Cardiac fibroblast (primary cell): ENCODE results near the gene ADAM12.

Source experiments
- DNase-seq, 2 donors: peaks; one replicate each; pipeline versions ENCODE4 v3.0.0 to v3.0.0-alpha.2; 2010; ENCODE audit warnings: low read depth in 2 of 2
- H3K4me3 ChIP-seq, 2 donors: replicated peaks in 1 of 2; 1 replicate in 1 of 2; 2 replicates in 1 of 2; pipeline ENCODE4 v1.5.1; 2011; ENCODE audit warnings: low read depth in 2 of 2, low read length in 2 of 2, mild to moderate bottlenecking in 2 of 2, moderate library complexity in 1 of 2
- CTCF ChIP-seq: IDR thresholded peaks from one replicate; pipeline ENCODE4 v1.5.1; 2011; ENCODE audit warnings: low read depth, mild to moderate bottlenecking, low read length, inconsistent platforms

ADAM12 gene

DNA sequence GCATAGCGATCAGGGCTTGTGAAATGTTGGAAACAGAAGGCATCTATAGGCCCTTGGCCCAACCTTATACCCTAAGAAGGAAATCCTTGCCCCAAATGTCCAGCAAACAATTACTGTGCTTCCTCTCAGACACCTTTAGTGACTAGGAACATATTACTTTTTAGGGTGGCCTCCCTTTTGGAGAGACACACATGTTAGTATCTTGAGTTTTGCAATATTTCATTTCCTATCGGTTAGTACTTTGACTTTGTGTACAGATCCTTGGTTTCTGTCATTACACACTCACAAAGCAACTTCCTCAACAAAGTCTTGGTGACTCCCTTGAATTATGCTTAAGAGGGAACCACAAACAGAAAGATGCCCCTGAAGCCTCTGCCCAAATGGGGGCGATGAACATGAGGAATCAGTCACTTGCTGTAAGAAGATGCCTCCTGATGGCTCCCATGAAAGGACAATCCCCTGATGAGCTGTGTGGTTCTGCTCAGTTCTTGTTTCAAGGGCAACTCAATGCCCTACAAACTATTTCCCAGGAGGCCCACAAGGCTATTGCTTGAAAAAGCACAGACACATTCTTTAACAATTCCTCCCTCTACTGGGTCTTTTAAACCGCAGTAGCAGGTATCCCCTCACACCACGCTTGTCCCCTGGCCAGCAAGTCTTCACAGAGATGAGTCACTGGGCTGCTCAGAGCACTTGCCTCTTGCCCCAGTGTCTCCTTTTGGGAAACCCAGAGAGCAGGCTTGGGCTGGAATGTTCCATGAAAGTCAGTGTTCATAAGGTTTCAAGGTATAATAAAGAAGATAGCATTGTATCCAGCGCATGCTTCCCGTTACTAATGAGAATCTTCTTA lies 295.7 kb downstream of the ADAM12 start:
- DNase-seq = peak; percentile 13 to 35
- no peak overlapping the region for H3K4me3 ChIP-seq
- TF ChIP-seq CTCF = no peak

DNA sequence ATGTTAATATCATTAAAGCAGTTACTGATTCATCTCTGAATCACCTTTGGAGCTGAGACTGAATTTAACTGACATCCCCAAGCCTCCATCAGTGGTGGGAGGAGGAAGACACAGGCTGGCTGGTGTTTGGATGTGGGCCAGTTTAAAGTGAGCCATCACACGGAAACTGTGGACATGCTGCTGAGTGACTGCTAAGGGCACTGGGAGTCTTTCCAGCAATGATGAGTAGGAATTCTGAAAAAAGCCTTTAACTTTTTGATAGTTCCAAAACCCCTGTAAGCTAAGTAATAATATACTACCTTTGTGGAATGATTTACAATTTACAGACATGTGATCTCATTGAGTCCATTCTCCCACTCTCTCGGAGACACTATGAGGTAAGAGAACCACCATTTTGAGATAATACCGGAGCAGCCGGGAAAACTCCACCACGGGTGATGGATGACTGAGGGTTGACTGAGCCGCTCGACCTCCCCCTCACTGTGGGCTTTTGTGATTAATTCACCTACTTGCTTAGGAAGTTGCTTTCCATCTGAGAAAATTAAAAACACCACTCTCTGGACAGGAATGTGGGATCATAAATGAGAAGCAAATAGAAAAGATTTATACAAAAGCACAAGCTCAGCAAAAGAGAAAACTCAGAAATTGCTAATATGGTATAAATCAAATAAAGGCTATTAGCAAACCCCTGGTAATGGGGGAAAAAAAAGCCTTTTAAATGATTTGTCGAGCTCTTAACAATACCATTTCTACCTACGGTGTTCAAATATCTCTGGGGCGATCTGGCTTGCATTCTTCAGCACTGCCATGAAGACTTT lies 297.2 kb downstream of the ADAM12 start:
- no peak for TF ChIP-seq CTCF
- H3K4me3 ChIP-seq = no peak overlapping the region
- peak; percentile 58 to 94 for DNase-seq

DNA sequence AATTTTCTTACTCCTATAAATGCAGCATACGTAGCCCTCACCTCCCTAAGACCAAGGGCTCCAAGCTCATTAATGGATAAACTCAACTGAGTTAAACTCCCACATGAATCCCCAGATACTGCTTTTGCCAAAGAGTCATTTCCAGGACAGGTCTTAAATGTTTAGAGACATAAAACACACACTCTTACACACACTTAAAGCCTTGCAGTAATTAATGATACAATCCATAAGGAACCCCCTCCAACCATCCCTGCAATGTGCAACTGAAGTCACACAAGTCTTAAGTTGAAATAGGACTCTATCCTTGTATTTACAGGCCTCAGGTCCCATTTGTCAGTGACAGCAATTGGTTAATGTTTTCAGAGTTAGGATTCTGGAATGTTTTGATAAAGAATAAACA lies 297.8 kb downstream of the ADAM12 start:
- no peak overlapping the region for H3K4me3 ChIP-seq
- no peak for DNase-seq
- TF ChIP-seq CTCF = no peak

DNA sequence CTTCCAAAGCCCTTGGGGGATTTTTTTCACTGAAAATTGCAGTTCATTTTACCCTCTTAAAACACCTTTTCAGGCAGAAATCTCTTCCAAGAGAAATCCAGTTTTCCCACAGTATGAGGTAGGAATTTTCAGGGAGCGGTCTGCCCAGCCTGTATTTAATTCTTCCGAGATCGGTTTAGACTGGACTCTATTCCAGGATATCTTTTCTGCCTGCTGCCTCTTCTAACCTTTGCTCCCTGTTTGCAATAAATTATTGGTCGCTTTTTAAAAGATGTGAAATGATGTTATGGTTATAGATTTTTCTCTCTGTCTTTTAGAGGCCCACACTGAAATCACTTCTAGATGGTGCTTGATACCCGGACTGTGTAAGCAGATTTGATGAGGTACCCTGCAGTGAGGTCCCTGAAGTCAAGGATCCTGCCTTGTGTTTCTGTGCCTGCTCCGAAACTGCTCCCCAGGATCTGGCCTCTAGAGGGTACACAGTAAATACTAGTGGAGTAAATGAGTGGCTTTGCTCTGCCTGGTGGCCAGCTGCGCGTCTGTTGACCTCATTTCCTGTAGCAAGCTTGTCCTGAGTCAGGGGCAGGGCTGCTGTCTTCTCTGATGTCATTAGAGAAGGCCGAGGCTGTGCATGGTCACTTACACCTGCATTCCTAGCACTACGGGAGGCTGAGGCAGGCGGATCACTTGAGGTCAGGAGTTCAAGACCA lies 300.3 kb downstream of the ADAM12 start:
- H3K4me3 ChIP-seq = no peak overlapping the region
- DNase-seq = peak; percentile 35 to 68
- peak; percentile 18 for TF ChIP-seq CTCF

- H3K4me3 ChIP-seq = no peak overlapping the region
- TF ChIP-seq CTCF = no peak
- no peak for DNase-seq
Measured at GRCh38 chr10:126087153-126087680, 301.1 kb downstream of the ADAM12 start.

GRCh38 chr10:126085806-126086205 lies 302.5 kb downstream of the ADAM12 start:
- no peak for TF ChIP-seq CTCF
- DNase-seq = no peak
- no peak overlapping the region for H3K4me3 ChIP-seq
